Amniotic epithelial cell (primary cell): ENCODE results near the gene NDUFS7.

ENCODE experiments used
- DNase-seq: peaks from one replicate; pipeline ENCODE4 v3.0.0-alpha.2; 2010; ENCODE audit warnings: low read depth

NDUFS7 gene

DNA sequence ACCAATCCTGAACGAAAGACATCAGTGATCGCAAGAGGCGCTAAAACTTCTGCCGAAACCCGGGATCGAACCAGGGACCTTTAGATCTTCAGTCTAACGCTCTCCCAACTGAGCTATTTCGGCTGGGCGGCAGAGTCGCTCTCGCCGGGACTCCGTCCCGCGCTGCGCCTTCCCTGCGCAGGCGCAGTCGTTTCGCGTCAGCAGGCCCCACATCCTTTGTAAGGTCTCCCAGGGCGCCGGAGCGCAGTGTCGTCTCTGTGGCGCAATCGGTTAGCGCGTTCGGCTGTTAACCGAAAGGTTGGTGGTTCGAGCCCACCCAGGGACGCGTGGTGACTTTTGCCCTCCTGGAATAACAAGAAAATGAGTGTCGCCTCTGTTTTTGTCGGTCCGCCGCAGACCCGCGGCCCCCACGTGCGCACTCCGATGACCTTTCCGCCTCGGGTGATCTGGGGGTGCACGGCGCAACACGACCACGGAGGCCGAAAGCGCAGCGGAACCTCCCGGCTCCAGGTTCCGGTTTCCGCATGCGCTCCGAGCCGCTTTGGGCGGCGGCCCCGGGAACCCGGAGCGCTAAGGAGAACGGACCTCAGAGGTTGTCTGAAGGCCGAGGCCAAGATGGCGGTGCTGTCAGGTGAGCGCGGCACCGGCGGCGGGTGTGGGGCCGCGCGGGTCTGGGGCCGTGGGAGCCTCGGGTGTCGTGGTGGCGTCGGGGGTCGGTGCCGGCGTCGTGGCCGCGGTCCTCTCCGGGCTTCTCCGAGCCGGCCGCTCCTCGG, at the start of gene NDUFS7:
Gene NDUFS7 (plus strand): TSS at position 596 of the 773 bp plus-strand sequence. CDS start 20 bp downstream, at position 616.
- DNase-seq, result peak; percentile 89

DNA sequence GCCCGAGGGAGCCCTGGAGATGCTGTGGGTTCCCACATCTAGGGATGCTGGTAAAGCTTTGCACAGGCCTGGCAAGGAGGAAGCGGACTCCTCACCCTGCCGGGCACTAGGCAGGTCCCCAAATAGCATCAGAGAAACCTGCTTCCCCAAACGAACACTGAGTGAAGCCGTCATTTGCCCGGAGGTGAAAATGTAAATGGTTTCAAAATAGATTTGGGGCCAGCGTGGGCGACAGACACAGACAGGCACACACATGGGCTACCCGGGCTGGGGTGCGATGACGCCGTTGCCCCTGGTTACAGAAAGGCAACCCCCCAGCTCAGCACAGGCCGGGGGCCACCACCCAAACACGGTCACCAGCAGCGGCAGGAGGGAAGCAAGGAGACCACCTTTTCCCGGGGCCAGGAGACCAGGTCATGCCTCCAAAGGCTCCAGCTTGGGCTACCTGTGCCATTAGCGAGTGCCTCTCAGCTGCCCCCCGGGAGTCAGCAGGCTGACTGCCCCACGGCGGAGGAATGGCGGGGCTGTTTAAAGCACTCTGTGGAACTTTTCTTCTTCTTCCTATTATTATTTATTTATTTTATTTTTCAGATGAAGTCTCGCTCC, 47.5 kb upstream of the NDUFS7 start:
- no peak for DNase-seq

DNA sequence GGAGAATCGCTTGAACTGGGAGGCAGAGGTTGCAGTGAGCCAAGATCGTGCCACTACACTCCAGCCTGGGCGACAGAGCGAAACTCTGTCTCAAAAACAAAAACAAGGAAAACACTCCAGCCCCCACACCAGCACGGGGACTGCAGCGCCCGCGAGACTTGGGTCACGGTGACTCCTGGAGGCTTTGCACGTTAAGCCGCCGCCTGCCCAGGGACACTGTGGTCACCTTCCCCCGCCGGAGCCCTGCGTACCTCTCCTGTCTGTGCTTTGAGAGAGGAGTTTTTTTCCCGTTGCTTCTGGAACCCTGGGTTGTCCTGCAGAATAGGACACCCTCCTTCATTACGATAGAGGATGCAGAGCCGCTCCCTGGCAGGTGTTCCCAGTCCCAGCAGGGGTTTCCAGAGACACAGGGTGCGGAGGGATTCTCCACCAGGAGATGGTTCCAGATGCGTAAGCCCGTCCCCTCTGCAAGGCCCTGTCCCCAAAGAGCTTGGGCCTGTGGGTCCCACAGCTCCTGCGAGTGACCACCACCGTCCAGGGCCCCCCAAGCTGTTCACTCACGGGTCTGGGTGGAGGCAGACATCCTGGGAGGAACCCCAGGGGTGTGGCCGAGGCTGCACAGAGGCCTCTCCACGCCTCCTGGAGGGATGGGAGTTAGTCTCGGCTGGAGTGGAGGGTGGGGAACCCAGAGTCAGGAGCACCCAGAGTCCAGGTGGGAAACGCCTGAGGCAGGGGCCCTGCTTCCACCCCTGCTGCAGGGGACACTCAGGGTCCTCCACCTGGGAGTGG, 42.8 kb upstream of the NDUFS7 start:
- DNase-seq, result no peak

DNA sequence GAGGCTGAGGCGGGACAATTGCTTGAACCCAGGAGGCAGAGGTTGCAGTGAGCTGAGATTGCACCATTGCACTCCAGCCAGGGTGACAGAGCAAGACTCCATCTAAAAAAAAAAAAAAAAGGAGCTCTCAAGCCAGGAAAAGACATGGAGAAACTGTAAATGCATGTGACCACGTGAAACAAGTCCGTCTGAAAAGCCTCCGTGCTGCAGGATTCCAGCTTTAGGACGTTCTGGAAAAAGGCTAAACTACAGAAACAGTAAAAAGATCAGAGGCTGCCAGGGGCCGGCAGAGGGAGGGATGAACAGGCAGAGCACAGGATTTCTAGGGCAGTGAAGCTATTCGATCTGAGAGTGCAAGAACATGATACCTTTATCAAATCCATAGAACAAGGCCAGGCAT, 40.7 kb upstream of the NDUFS7 start:
- peak; percentile 50 for DNase-seq

DNA sequence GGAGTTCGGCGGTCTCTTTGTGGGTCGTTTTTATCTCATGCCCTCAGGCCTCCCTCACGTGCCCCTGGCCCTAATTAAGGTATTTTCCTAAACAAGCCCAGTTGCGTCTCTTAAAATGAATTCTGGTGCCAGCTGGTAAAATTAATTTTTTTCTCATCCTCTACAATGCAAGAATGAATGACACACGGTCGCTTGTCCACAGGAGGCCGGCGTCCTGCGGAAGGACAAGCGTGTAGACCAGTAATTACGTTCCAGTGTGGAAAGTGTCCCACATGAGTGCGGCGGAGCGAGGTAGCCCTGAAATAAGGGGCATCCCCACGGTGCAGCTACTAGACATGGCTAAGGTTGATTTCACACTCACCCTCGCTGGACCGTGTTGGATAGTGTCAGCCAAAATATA, 34.5 kb upstream of the NDUFS7 start:
- no peak for DNase-seq

DNA sequence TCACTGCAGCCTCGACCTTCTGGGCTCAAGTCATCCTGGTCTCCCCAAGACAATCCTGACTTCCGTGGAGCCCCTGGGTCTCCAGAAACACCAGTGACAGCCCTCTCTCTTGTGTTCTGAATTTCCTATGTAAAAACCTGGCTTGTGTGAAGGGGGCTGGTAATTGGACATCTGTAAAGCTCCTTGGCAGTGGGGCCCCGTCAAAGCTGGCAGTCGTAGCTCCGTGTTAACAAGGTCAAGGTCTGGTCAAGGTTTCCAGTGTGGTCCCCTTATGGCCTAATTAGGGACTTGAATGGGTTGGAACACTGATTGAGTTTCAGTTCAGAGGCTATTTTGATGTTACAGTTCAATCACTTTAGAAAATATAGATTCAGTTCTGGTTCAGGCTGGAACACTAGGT, 32.8 kb upstream of the NDUFS7 start:
- DNase-seq, result no peak

- no peak for DNase-seq
Measured at GRCh38 chr19:1351381-1351851, 32.3 kb upstream of the NDUFS7 start.

DNA sequence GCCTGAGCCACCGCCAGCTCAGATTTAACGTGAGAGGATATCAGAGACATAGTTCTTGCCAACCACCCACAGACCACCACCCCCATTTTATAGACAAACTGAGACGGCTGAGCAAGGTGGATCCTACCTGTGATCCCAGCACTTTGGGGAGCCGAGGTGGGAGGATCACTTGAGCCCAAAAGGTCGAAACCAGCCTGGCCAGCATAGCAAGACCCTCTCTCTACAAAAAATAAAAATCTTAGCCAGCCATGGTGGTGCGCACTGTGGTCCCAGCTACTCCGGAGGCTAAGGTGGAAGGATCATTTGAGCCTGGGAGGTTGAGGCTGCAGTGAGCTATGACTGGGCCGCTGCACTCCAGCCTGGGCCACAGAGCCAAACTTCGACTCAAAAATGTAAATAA, 30.6 kb upstream of the NDUFS7 start:
- no peak for DNase-seq

GRCh38 chr19:1354970-1355567, 28.6 kb upstream of the NDUFS7 start:
- no peak for DNase-seq

GRCh38 chr19:1355568-1356507, 27.9 kb upstream of the NDUFS7 start:
- DNase-seq, result peak; percentile 40

DNA sequence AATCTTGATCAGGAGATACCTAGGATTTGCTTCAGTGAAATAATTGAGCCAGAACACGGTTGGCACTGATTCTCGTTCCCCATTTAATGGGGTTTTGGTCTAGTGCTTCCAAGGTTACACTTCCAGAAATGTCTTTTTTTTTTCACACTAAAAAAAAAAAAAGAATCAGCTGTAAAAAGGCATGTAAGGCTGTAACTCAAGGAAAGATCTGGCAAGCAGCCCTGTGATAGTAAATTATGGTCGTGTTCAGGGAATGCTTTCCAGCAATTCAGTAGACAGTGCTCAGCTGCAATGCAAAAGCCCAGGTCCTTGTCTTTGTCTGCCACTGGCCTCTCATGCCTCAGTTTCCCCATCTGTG, 27.2 kb upstream of the NDUFS7 start:
- peak; percentile 77 for DNase-seq

- DNase-seq, result no peak
Measured at GRCh38 chr19:1357531-1358109, 26.1 kb upstream of the NDUFS7 start.

GRCh38 chr19:1360126-1360817, 23.4 kb upstream of the NDUFS7 start:
- DNase-seq, result no peak

- peak; percentile 85 for DNase-seq
Measured at GRCh38 chr19:1360818-1361461, 22.8 kb upstream of the NDUFS7 start.

DNA sequence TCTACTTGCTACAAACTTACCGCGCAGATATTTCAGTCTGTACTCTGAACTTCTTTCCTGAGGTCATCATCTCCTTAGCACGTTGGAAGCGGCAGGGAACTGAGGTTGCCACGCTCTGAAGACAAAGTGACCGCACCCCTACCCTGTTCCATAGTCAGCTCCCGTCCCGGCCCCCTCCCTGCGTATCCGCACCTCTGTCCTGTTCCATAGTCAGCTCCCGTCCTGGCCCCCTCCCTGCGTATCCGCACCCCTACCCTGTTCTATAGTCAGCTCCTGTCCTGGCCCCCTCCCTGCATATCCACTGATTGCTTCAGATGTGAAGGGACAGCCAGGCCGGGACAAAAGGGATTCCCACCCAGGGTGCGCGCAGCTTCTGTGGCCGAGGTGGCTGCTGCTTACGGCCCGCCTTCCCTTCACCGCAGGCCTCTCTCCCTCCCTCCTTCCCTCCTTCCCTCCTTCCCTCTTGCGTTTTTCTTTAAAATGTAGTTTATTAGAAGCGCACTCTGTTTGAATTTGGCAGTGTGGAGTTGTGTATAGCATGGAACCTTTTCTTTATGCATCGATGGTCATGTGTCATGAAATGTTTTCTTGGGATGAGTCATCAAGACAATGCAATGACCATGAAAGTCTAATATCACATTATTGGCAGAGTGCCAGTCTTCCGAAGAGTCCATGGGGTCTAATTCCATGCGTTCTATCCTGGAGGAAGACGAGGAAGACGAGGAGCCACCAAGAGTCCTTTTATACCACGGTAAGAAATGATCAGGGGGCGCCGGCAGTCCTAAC, 21.9 kb upstream of the NDUFS7 start:
- peak; percentile 54 for DNase-seq

DNA sequence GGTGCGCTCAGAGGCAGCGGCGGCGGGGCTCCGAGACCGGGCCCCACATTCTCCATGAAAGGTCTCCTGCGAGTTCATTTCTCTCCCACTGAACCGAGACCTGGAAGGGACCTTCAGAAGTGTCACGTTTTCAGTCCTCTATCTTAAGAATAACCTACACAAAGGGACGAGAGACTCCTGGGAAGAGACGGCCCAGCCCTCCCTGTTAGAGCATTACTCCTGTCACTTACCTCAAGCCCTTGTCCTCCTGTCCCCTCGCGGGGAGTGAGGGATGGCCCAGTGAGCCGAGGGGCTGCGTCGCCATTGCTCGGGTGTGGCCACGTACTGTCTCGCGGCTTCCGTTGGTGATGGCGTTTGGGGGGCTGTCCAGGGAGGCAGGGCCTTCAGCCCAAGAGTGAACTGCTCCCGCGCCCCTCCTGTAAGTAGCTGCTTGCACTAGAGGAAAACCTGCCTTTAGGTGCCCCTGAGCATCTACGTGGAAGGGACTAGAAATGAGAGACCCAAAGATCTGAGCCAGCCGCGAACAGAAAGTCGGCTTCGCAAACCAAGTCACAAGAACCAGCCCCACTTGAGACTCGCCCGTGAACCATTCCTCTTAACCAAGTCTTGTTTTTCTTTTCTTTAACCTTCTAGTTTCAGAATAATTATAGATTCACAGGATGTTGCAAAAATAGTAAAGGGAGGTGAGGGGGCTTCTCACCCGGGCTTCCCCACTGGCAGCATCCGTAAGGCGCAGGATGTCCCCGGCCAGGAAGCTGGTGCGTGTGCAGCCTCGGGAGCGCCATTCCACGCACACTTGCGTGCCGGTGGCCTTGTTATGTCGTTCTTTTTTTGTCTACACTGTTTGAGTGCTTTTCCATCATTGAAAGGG, 21.1 kb upstream of the NDUFS7 start:
- DNase-seq, result no peak

GRCh38 chr19:1363599-1363998, 20.1 kb upstream of the NDUFS7 start:
- no peak for DNase-seq

DNA sequence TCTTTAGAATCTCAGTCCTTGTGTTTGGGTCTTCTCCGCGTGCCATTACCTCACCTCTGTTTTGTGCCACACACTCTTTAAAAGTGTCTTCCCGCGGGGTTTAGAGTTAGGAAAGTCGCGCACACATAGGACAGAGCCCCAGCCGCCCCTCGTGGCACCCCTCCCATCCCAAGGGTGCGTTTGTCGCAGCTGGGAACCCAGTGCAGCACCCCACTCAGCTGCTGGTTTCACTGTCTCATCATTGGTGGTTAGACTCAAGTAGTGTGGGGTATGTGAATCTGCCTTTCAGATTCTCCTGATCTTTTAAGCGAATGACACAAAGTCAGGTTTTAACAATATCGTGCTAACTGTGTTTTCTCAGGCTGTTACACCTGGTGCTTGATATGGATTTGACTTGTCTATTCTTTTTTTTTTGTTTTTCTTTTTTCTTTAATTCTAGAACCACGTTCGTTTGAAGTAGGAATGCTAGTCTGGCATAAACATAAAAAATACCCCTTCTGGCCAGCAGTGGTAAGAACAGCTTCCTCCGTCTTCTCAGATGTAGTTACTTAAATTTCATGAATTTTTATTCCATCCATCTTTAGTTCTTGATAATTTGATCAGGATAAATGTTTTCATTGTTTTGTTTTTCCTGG, 19.5 kb upstream of the NDUFS7 start:
- DNase-seq, result no peak
